Activated gamma-delta T cell treated with anti-CD3 and anti-CD28 coated beads, Interleukin-2, amount 50 U/mL, for 16 hours (primary cell): ENCODE data around the gene FCHSD2.
"Not testable (repeated sequence)": the region's sequence is repeated elsewhere in the genome, so short reads cannot be mapped to it uniquely, and the experiment has no call there.

Source experiments
- DNase-seq: peaks from one replicate; pipeline ENCODE4 v3.0.0-alpha.2; 2020; ENCODE audit warnings: low read depth

FCHSD2 gene

DNA sequence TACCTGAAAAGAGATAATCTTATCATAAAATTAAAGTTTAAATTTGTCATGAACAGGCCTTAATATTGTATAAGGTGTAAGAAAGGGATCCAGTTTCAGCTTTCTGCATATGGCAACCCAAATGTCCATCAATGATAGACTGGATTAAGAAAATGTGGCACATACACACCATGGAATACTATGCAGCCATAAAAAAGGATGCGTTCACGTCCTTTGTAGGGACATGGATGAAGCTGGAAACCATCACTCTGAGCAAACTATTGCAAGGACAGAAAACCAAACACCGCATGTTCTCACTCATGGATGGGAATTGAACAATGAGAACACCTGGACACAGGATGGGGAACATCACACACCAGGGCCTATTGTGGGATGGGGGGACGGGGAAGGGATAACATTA, 18.2 kb downstream of the FCHSD2 start:
- not testable (repeated sequence) for DNase-seq

DNA sequence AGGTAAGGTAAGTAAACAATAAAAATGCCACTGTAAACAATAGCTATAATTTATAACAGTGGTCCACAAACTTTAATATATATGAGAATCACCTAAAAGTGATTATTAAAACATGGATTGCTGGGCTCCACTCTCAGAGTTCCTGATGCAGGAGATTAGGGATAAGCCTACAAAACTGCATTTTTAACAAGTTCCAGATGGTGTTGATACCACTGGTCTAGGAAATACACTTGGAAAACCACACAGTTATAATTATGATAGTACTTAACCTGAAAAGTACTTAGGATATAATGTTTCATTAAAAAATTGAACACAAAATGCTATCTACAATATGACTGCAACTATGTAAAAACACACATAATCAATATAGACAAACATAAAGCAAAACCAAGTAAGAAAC, 20.4 kb downstream of the FCHSD2 start:
- no peak for DNase-seq

DNA sequence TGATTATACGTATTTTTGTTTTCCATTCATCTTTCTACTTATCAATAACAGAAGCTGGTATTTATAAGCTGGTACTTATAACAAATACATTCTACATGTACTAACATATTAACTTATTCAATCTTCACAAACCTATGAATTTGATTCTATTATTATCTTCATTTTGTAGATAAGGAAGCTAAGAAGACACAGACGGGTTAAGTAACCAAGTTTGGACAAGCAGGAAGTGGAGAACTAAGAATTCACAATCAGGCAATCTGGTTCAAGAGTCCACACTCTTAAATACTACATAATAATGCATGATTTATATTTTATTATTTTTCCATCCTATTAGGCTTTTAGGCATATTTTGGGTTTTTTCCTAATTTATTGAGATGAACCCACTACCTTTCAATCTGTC, 25.0 kb downstream of the FCHSD2 start:
- DNase-seq: no peak

DNA sequence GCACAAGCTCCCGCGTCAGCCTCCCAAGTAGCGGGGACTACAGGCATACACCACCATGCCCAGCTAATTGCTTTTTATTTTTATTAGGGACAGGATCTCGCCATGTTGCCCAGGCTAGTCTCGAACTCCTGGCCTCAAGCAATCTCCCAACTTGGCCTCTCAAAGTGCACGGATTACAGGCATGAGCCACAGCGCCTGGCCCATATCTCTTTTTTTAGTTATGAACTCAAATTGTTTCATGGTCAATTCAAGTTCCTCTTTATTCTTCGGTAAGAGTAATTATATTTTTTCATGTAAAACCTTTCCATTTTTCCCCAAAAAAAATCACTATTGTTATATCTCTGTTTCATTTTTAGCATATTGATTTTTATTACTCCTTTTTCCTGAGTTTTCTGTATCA, 25.5 kb downstream of the FCHSD2 start:
- no peak for DNase-seq

DNA sequence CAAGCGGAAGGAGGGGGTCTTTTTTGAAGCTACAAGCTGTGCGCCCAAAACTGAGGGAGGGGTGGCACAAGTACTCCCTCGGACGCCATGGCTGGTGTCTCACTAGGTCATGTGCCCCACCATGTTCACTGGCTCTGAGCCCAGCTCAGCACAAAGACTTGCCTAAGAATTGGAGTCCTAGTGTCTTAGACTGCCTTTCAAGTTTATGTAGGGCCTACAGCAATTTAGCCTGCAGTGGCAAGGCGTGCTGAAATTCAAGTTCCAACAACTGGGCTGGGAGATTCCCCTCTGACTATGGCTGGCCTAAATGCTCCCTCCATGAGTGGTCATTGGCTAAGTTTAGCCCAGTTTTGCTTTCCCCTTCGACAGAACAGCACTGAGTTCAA, 27.3 kb downstream of the FCHSD2 start:
- no peak for DNase-seq

DNA sequence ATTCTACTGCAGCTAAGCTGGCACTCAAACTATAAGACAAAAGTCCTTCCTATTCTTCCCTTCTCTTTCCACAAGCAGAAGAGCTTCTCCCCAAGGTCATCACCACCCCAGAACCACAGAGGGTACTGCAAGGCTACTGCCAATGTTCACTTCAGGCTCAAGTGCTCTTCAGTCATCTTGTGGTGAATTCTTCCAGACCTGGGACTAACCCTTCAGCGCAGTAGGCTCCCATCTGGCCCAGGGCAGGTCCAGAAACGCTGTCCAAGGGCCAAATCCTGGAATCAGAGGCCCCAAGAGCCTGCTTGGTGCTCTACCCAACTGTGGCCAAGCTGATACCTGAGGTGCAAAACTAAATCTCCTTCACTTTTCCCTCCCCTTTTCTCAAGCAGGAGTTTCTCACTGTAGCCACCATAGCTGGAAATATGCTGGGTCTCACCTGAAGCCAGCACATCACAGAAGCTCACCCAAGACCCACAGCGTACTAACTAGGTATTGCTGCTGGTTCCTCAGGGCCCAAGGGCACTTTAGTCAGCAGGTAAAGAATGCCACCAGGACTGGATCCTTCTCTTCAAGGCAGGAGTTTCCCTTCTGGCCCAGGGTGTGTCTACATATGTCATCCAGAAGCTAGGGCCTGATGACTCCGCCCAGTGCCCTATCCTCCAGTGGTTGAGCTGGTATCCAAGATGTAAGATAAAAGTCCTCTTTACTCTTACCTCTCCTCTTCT, 27.8 kb downstream of the FCHSD2 start:
- DNase-seq: no peak

DNA sequence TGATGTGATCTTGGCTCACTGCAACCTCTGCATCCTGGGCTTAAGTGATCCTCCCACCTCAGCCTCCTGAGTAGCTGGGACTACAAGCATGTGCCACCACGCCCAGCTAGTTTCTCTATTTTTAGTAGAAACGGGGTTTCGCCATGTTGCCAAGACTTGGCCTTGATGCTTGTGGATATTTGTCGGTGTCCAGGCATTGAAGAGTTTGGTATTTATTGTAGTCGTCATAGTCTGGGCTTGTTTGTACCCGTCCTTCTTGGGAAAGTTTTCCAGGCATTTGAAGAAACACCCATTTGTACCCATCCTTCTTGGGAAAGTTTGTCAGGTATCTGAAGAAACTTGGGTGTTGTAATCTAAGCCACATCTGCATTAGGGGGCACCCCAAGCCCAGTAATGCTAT, 28.7 kb downstream of the FCHSD2 start:
- DNase-seq: no peak

DNA sequence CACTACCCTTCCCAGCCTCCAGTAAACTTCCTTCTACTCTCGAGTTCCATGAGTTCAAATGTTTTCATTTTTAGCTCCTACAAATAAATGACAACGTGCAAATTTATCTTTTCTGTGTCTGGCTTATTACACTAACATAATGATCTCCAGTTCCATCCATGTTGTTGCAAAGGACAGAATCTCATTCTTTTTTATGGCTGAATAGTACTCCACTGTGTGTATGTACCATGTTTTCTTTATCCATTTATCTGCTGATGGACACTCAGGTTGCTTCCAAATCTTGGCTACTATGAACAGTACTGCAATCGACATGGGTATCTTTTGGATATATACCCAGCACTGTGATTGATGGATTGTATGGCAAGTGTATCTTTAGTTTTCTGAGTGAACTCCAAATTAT, 34.5 kb downstream of the FCHSD2 start:
- no peak for DNase-seq

DNA sequence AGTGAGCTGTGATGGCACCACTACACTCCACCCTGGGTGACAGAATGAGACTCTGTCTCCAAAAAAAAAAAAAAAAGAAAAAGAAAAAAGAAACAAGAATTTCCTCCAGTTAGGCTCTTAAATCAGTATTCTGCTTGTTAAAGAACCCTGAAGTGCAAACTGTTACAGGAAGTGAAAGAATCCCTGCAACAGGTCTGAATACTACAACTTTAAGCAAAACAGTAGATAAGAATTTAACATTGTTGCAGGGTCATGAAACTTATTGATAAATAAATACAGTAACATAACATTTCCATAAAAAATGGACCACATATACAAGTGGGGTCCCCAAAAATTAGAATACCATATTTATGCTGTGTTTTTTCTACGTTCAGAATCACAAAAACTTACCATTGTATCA, 35.8 kb downstream of the FCHSD2 start:
- DNase-seq: no peak

DNA sequence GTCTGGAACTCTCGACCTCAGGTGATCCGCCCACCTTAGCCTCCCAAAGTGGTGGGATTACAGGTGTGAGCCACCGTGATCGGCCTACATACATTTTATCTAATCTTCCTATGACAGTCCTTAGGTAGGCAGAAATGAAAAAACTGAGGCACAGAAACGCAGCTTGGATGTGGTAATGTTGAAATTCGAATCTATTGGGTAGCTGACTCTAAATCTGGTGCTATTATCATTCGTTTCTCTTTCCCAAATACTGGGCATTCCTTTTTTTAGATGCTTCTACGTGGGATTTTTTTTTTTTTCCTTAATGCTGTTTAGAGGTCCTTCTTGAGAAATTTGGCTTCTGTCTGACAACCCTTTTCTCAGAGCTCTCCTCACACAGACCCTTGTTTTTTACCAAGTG, 41.5 kb downstream of the FCHSD2 start:
- DNase-seq: no peak

DNA sequence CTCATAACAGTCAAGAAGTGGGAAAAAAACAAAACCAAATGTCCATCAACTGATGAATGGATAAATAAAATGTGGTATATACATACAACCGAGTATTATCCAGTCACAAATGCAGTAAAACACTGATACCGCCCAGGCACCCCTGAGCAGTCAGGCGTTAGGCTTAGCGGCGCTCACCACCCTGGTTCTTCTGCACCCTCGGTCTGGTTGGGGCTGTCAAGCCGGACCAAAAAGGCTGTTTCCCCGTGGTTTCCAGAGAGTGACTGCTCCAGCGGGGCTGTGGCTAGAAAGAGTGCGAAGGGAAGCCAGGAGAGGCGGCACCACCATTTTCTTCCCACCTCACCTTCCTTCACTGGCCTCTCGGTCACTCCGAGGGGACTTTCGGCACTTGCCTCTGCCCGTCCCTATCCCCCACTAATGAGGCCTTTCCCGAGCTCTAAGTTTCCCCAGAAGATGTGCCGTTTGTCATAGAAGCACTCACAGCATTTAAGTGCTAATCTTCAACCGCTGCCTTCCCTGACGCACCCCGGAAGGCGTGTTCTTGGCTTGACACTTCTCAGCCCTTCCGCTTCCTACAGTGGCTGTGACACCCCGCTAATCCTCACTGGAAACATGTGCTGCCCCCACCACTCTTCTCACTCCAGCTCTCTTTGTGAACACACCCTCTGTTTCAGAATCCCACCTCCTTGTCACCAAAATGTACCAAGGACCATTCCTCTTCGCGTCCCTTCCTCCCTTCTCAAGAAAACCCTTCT, 42.4 kb downstream of the FCHSD2 start:
- DNase-seq: no peak

DNA sequence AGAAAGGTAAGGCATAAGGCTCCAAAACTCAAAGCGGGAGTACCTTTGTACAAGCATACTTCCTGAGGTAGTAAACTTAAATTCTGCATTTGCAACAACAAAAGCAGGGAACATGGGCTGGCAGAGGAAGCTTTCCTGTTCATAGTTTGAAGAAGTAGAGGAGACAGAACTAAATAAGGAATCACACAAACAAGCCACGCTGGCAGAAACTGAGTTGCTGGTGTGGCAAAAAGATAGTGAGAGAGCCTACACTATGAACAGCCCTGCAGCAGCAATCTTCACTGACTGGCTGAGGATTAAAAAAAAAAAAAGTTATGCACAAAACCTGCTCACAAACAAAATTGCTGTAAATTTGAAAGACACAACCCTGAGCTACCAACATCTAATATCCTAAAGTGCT, 46.5 kb downstream of the FCHSD2 start:
- DNase-seq: no peak

DNA sequence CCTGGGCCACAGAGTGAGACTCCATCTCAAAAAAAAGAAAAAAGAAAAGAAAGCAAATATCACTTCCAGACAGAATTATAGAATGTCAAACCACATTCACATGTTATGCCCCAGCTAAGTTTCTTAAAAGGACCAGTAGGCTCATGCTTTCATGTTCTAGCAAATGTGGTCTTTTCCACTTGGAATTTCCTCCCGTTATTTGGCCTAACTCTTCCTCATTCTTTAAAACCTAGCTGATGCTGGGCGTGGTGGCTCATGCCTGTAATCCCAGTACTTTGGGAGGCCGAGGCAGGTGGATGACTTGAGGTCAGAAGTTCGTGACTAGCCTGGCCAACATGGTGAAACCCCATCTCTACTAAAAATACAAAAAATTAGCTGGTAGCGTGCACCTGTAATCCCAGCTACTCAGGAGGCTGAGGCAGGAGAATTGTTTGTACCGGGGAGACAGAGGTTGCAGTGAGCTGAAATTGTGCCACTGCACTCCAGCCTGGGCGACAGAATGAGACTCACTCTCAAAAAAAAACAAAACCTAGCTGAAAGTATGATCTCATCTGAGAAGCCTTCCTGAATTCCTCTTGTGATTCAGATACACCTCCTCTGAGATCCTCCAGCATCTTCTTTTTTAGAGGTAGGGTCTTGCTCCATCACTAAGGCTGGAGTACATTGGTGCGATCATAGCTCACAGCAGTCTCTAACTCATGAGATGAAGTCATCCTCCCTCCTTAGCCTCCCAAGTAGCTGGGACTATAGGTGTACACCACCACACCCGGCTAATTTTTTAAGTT, 50.4 kb downstream of the FCHSD2 start:
- DNase-seq: no peak

DNA sequence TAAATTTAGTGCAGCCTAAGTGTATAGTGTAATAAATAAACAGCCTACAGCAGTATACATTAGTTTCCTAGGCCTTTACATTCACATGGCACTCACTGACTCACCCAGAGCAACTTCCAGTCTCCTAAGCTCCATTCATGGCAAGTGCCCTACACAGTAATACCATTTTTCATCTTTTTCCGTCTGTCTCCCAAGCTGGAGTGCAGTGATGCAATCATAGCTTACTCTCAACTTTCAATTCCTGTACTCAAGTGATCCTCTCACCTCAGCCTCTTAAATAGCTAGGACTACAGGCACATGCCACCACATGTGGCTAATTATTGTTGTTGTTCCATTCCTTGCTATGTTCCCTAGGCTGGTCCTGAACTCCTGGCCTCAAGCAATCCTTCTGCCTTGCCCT, 54.4 kb downstream of the FCHSD2 start:
- no peak for DNase-seq

DNA sequence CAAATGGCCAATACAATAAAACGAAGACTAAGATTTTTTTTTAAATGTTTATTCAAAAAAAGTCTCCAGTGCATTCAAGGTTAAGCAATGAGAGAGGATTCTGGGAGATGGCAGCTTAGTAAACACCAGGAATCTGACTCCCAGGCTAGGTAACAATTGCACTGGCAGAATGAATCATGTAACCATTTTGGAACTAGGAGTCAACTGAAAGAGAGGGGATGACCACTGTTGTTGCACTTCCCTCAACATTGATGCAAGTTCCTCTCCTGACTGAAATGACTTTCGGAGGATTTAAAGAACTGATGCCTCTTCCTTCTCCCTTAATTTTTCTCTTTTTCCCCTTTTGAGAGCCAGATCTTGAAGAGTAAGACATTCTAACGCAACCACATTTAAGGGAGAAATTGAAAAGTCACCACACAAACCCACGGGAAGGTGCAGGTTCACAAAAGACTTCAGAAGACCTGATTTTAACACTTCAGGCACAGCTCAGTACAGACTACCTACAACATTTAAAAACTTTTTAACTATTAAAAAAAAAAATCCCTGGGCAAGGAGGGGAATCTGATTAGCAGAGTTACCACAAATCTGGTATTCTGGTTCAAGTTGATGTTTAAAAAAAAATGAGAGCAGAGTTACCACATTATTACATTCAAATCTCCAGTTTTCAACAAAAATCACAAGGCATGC, 56.8 kb downstream of the FCHSD2 start:
- no peak for DNase-seq

DNA sequence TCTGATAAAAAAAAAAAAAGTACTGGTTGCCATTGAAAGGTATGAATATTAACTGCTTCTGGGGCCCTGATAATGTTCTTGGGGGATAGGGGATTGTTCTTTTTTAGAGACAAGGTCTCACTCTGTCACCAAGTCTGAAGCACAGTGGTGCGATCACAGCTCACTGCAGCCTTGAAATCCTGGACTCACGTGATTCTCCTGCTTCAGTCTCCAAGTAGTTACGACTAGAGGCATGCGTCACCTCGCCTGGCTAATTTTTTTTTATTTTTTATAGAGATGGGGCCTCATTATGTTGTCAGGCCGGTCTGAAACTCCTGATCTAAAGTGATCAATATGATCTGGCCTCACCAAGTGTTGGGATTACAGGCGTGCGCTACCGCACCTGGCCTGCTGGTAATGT, 63.5 kb downstream of the FCHSD2 start:
- no peak for DNase-seq

DNA sequence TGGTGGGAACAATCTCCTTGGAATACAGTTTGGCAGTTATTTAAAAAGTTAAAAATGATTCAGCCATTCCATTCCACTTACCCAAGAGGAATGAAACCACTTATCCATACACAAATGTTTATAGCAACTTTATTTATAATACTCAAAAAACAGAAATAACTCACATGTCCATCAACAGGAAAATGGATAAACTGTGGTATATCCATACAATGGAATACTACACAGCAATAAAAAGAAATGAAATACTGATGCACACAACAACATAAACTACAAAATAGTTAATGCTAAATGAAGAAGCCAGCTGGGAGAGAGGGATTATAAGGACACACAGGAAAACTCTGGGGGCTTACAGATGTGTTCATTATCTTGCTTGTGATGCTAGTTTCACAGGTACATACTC, 64.7 kb downstream of the FCHSD2 start:
- DNase-seq: no peak

DNA sequence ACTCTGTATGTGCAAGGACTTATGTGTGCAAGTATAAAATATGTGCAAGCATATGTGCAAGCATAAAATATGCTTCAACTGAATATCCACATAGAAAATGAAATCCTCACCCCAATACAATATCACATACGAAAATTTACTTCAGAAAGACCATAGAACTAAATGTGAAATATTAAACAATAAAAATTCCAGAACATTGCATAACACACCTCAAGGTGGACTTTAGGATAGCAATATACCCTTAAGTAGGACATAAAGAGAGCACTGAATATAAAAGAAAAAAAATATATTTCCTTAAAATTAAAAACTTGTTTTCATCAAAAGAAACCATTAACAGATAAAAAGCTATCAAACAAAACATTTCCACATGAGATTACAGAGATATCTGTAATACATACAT, 67.8 kb downstream of the FCHSD2 start:
- DNase-seq: no peak

DNA sequence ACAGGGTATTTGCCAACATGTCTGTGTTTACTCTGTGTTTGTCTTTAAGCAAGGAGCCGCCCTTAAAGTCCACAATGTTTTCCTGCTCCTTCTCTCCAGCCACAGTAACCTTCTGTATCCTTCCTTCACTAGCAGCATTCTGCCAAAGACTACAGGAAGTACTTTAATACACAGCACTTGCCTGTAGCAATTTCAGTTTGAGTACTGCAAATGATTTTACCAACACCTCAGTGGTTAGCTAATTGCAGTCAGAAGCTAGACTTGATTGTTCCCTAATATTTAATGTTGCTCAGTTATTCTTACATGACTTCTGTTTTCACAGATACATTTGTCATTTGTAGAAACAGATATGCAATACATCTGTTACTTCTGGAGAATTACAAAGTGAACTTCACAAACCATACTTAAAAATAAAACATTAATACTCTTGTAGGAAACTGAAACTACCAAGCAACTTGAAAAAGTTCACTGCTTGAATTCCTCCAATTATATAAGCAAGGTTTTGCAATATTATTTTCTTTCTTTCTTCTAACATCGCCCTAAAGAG, 69.1 kb downstream of the FCHSD2 start:
- DNase-seq: no peak

DNA sequence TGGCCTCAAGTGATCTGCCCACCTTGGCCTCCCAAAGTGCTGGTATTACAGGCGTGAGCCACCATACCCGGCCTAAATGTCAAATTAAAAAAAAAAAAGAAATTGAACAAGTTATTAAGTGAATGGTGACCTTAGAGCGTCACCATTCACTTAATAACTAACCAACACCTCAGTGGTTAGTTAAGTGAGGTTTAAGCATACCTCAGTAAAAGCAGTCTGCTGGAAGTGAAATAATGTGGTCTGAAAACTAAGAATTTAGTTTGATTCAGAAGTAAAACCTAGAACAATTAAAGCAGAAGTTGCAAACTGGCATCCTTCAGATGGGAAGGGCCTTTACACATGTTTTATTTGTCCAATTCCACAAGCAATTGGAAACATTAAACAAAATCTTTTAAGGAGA, 71.5 kb downstream of the FCHSD2 start:
- DNase-seq: no peak

DNA sequence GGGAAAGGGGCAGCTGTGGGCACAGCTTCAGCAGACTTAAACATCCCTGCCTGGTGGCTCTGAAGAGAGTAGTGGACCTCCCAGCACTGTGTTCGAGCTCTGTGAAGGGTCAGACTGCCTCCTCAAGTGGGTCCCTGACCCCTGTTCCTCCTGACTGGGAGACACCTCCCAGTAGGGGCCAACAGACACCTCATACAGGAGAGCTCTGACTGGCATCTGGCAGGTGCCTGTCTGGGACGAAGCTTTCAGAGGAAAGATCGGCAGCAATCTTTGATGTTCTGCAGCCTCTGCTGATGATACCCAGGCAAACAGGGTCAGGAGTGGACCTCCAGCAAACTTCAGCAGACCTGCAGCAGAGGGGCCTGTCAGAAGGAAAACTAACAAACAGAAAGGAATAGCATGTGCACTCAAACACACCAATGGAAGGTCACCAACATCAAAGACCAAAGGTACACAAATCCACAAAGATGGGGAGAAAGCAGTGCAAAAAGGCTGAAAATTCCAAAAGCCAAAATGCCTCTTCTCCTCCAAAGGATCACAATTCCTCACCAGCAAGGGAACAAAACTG, 80.2 kb downstream of the FCHSD2 start:
- not testable (repeated sequence) for DNase-seq

DNA sequence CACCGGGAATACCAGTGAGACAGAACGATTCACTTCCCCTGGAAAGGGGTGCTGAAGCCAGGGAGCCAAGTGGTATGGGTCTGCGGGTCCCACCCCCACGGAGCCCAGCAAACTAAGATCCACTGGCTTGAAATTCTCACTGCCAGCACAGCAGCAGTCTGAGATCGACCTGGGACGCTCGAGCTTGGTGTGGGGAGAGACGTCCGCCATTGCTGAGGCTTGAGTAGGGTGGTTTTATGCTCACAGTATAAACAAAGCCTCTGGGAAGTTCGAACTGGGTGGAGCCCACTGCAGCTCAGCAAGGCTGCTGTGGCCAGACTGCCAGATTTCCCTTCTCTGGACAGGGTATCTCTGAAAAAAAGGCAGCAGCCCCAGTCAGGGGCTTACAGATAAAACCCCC, 80.7 kb downstream of the FCHSD2 start:
- DNase-seq: not testable (repeated sequence)
